Astrocyte (in vitro differentiated cells and primary cell): Measurements from ENCODE around the gene HNF4A. TPM values are rescaled to one million over a fixed set of nuclear protein-coding genes. Genes with fewer than 3 reads are reported as not detected.

Source experiments
- DNase-seq: peaks from one replicate; pipeline ENCODE4 v3.0.0-alpha.2; 2010; ENCODE audit warnings: low read depth
- FAIRE-seq: peaks from 2 replicates; lab custom pipeline; 2011; peaks lifted over from hg19 to GRCh38; lab: Jason Lieb, UNC
- H2AFZ ChIP-seq: 2 replicates; pipeline ENCODE4 v1.6.0; 2012; ENCODE audit warnings: low read depth, low read length, inconsistent platforms
- H3K27ac ChIP-seq: 2 replicates; pipeline ENCODE4 v1.5.1; 2011; ENCODE audit warnings: low read depth, low read length, inconsistent platforms
- H3K27me3 ChIP-seq: 2 replicates; pipeline ENCODE4 v1.6.0; 2011; ENCODE audit warnings: low read length, inconsistent platforms; ENCODE audit not compliant: insufficient read depth
- H3K36me3 ChIP-seq: 2 replicates; pipeline ENCODE4 v1.5.1; 2011; ENCODE audit warnings: low read length, inconsistent platforms; ENCODE audit not compliant: insufficient read depth
- H3K4me1 ChIP-seq: 2 replicates; pipeline ENCODE4 v1.5.1; 2011; ENCODE audit warnings: low read length, inconsistent platforms; ENCODE audit not compliant: insufficient read depth
- H3K4me2 ChIP-seq: 2 replicates; pipeline ENCODE4 v1.6.0; 2012; ENCODE audit warnings: low read length, inconsistent platforms
- H3K4me3 ChIP-seq: 2 replicates; pipeline ENCODE4 v1.5.1; 2011; ENCODE audit warnings: low read depth, mild to moderate bottlenecking, low read length, inconsistent platforms; ENCODE audit not compliant: insufficient read depth
- H3K79me2 ChIP-seq: 2 replicates; pipeline ENCODE4 v1.6.0; 2012; ENCODE audit warnings: mild to moderate bottlenecking, low read length, inconsistent platforms; ENCODE audit not compliant: insufficient read depth
- H3K9ac ChIP-seq: 2 replicates; pipeline ENCODE4 v1.6.0; 2012; ENCODE audit warnings: mild to moderate bottlenecking, low read length, inconsistent platforms
- H3K9me3 ChIP-seq: 2 replicates; pipeline ENCODE4 v1.5.1; 2012; ENCODE audit warnings: low read depth, mild to moderate bottlenecking, low read length, inconsistent platforms; ENCODE audit not compliant: insufficient read depth
- H4K20me1 ChIP-seq: 2 replicates; pipeline ENCODE4 v1.6.0; 2012; ENCODE audit warnings: low read length, inconsistent platforms; ENCODE audit not compliant: insufficient read depth
- H3K27ac Mint-ChIP-seq: one replicate; pipeline ENCODE4 v1.8.0; 2021; ENCODE audit warnings: mild to moderate bottlenecking, mixed read lengths; ENCODE audit not compliant: unreplicated experiment
- H3K27me3 Mint-ChIP-seq: one replicate; pipeline ENCODE4 v1.8.0; 2021; ENCODE audit warnings: low read depth, mixed read lengths; ENCODE audit not compliant: unreplicated experiment
- H3K36me3 Mint-ChIP-seq: one replicate; pipeline ENCODE4 v1.8.0; 2021; ENCODE audit warnings: low read depth, mixed read lengths; ENCODE audit not compliant: unreplicated experiment
- H3K4me1 Mint-ChIP-seq: one replicate; pipeline ENCODE4 v1.8.0; 2021; ENCODE audit warnings: low read depth, mixed read lengths; ENCODE audit not compliant: unreplicated experiment
- H3K4me3 Mint-ChIP-seq: one replicate; pipeline ENCODE4 v1.8.0; 2021; ENCODE audit warnings: mild to moderate bottlenecking, moderate library complexity, mixed read lengths; ENCODE audit not compliant: unreplicated experiment
- H3K9me3 Mint-ChIP-seq: one replicate; pipeline ENCODE4 v1.8.0; 2021; ENCODE audit warnings: mild to moderate bottlenecking, mixed read lengths; ENCODE audit not compliant: unreplicated experiment
- CTCF ChIP-seq: IDR thresholded peaks from 2 replicates; pipeline ENCODE4 v1.5.1; 2011; ENCODE audit warnings: low read depth, mild to moderate bottlenecking, inconsistent platforms, low read length, moderate library complexity; ENCODE audit not compliant: insufficient read depth
- EZH2 ChIP-seq: IDR thresholded peaks from 2 replicates; pipeline ENCODE4 v1.6.1; 2012; ENCODE audit warnings: mild to moderate bottlenecking, low read length, inconsistent platforms; ENCODE audit not compliant: insufficient read depth
- total RNA-seq: library from RNA; stranded (reverse); gene quantifications from 2 replicates; pipeline ENCODE4 v1.2.1, GENCODE V29; 2021

The HNF4A gene
- total RNA-seq, 1 donor from 2014 or later: not detected

- H3K4me3 ChIP-seq: no peak overlapping the region
- peaks cover 11% of the 10 kb centered on the region for H3K27me3 ChIP-seq
- FAIRE-seq (no peak), DNase-seq (no peak)
- Mint-ChIP-seq H3K27ac (no peak overlapping the region), H3K27me3 (peaks cover 48% of the 10 kb centered on the region), H3K36me3 (no peaks in the 10 kb centered on the region), H3K4me3 (no peak overlapping the region), H3K9me3 (peaks cover 2% of the 10 kb centered on the region), H3K4me1 (no peaks in the 10 kb centered on the region)
- no peaks in the 10 kb centered on the region for H4K20me1 ChIP-seq
- H3K36me3 ChIP-seq: no peaks in the 10 kb centered on the region
- no peak overlapping the region for H3K9ac ChIP-seq
- H3K9me3 ChIP-seq: no peaks in the 10 kb centered on the region
- peaks cover 3% of the 10 kb centered on the region for H3K4me1 ChIP-seq
- no peak overlapping the region for H3K4me2 ChIP-seq
- no peak overlapping the region for H2AFZ ChIP-seq
- no peak overlapping the region for H3K27ac ChIP-seq
- no peak for TF ChIP-seq EZH2
- TF ChIP-seq CTCF: no peak
- no peaks in the 10 kb centered on the region for H3K79me2 ChIP-seq
Measured at GRCh38 chr20:44418069-44418905, 62.8 kb downstream of the HNF4A start.

GRCh38 chr20:44419131-44419844 lies 63.8 kb downstream of the HNF4A start:
- no peak overlapping the region for H3K4me3 Mint-ChIP-seq
- Histone ChIP-seq H3K4me2 (no peak overlapping the region), H3K27me3 (peaks cover 13% of the 10 kb centered on the region), H3K9ac (no peak overlapping the region), H3K4me3 (no peak overlapping the region), H3K36me3 (no peaks in the 10 kb centered on the region), H3K27ac (no peak overlapping the region), H3K9me3 (no peaks in the 10 kb centered on the region), H3K4me1 (peaks cover 3% of the 10 kb centered on the region), H3K79me2 (no peaks in the 10 kb centered on the region), H4K20me1 (no peaks in the 10 kb centered on the region), H2AFZ (no peak overlapping the region)
- no peak for FAIRE-seq
- H3K27me3 Mint-ChIP-seq: peaks cover 49% of the 10 kb centered on the region
- DNase-seq: no peak
- no peaks in the 10 kb centered on the region for H3K36me3 Mint-ChIP-seq
- TF ChIP-seq CTCF (no peak), EZH2 (no peak)
- no peak overlapping the region for H3K27ac Mint-ChIP-seq
- peaks cover 2% of the 10 kb centered on the region for H3K9me3 Mint-ChIP-seq
- no peaks in the 10 kb centered on the region for H3K4me1 Mint-ChIP-seq

- Mint-ChIP-seq H3K27me3 (peaks cover 38% of the 10 kb centered on the region), H3K36me3 (no peaks in the 10 kb centered on the region), H3K27ac (no peak overlapping the region), H3K4me1 (no peaks in the 10 kb centered on the region), H3K9me3 (peaks cover 2% of the 10 kb centered on the region), H3K4me3 (no peak overlapping the region)
- H3K27me3 ChIP-seq: peaks cover 14% of the 10 kb centered on the region
- no peaks in the 10 kb centered on the region for H3K36me3 ChIP-seq
- no peak overlapping the region for H2AFZ ChIP-seq
- no peaks in the 10 kb centered on the region for H3K9me3 ChIP-seq
- peaks cover 3% of the 10 kb centered on the region for H3K4me1 ChIP-seq
- DNase-seq (no peak), FAIRE-seq (no peak)
- no peaks in the 10 kb centered on the region for H3K79me2 ChIP-seq
- H3K4me2 ChIP-seq: no peak overlapping the region
- no peak for TF ChIP-seq CTCF
- no peak for TF ChIP-seq EZH2
- no peak overlapping the region for H3K9ac ChIP-seq
- H3K4me3 ChIP-seq: no peak overlapping the region
- H3K27ac ChIP-seq: no peak overlapping the region
- no peaks in the 10 kb centered on the region for H4K20me1 ChIP-seq
Measured at GRCh38 chr20:44420497-44420896, 65.0 kb downstream of the HNF4A start.
